Measurements from ENCODE around the gene TMEM212.
A peak's percentile ranks its signal among the peaks of the same experiment; 100 is the strongest.

The TMEM212 gene

DNA sequence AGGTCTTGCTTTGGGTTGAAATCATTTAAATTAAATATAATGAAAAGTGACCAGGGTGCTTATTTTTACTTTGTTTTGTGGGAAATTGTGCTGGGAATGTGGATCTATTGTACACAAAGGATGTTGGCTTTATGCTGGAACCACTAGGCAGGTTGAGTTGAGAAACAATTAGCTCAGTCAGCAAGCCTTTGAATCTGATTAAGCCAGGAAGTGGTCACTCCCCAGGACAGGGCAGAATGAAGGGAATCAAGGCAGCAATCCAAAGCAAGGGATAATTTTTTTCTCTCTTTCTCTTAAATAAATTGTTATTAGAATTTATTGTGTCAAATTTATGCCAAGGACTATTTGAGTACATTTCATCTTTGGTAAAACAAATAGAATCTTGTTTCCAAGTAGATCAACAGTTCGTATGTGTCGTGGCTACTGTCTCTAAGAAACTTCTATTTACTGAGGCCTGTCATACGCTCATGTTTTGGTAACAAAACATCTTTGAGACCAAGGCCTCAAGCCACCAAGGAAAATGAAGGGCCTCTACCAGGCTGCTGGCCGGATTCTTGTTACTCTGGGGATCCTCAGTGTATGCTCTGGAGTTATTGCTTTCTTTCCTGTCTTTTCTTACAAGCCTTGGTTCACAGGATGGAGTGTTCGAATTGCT is at the start of gene TMEM212:
Gene TMEM212 (plus strand): TSS at position 486 of the 655 bp plus-strand sequence. CDS start 35 bp downstream, at position 521.
- no peak within 1 kb of the TSS for H3K4me3 ChIP-seq (ENCODE audit: low read length)
- peak; percentile 33 for DNase-seq (ENCODE audit: low read depth)
- TF ChIP-seq, protein P1, sequence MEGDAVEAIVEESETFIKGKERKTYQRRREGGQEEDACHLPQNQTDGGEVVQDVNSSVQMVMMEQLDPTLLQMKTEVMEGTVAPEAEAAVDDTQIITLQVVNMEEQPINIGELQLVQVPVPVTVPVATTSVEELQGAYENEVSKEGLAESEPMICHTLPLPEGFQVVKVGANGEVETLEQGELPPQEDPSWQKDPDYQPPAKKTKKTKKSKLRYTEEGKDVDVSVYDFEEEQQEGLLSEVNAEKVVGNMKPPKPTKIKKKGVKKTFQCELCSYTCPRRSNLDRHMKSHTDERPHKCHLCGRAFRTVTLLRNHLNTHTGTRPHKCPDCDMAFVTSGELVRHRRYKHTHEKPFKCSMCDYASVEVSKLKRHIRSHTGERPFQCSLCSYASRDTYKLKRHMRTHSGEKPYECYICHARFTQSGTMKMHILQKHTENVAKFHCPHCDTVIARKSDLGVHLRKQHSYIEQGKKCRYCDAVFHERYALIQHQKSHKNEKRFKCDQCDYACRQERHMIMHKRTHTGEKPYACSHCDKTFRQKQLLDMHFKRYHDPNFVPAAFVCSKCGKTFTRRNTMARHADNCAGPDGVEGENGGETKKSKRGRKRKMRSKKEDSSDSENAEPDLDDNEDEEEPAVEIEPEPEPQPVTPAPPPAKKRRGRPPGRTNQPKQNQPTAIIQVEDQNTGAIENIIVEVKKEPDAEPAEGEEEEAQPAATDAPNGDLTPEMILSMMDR (conservative IDR thresholded peaks at IDR 0.05; ENCODE audit: low read depth, low read length), result no peak

DNA sequence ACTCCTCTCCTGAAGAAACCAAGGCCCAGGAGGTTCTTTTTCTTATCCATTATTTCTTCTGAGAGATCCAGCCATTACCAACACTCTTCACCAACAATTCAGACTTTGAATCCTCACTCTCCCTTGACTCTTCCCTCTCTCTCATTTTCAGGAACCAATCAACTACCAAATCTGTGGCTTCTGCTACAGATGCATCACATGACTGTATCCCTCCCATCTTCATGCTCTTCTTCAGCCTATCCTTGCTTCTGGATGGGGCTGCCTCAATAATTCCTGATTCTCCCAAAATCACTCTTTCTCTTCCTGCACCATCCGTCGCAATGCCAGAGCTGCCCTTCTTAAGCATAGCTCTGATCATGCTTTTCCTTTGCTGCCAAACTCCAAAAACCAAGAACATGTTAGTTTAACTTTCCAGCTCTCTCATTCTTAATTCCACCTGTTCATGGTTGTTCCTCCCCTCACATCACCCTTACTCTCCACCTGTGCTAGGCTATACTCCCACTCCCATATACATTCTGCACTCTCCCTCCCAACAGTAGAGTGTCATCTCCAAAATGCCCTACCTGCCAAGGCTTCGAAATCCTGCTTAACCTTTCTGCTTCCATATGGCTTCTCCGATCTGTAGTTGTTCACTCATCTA is 46.4 kb upstream of the TMEM212 start:
- TF ChIP-seq, protein P1 (conservative IDR thresholded peaks at IDR 0.05; ENCODE audit: low read depth, low read length), result no peak
- DNase-seq (ENCODE audit: low read depth), result no peak
- no peak overlapping the region for H3K4me3 ChIP-seq (ENCODE audit: low read length)

DNA sequence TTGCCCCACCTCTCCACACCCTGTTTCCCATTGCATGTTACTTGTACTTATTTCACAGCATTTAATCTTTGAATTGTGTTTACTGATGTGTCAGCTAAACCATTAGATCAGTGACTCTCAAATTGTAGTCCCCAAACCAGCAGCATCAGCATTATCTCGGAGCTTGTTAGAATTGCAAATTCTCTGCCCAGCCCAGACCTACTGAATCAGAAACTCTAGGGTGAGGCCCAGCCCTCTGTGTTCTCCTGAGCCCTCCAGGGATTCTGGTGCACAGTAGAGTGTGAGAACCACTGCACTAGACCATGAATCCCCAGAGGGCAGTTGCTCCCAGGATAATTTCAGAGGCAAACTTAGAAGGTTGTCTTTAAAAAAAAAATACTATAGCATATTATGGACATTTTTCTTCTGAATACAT is 45.9 kb upstream of the TMEM212 start:
- TF ChIP-seq, protein P1 (conservative IDR thresholded peaks at IDR 0.05; ENCODE audit: low read depth, low read length), result no peak
- DNase-seq (ENCODE audit: low read depth), result no peak
- H3K4me3 ChIP-seq (ENCODE audit: low read length), result no peak overlapping the region

DNA sequence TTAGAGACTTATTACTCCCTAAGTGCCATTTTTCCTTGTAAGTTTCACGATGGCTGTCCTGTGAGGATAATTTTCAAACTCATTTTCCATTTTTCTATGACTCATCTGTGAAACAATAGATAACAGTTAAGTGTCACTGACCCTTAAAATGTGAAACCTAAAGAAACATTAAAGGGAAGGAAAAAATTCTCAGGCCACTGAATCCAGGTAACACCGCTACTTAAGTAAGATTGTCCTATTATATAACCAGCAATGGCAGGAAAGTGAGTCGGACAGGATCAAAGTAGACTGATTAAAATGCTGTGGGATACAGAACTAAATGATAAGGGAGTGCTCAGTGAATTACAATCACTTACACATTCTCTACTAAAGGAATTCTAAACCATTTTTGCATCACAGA is 45.3 kb upstream of the TMEM212 start:
- DNase-seq (ENCODE audit: low read depth), result no peak
- TF ChIP-seq, protein P1 (conservative IDR thresholded peaks at IDR 0.05; ENCODE audit: low read depth, low read length), result no peak
- H3K4me3 ChIP-seq (ENCODE audit: low read length), result no peak overlapping the region

DNA sequence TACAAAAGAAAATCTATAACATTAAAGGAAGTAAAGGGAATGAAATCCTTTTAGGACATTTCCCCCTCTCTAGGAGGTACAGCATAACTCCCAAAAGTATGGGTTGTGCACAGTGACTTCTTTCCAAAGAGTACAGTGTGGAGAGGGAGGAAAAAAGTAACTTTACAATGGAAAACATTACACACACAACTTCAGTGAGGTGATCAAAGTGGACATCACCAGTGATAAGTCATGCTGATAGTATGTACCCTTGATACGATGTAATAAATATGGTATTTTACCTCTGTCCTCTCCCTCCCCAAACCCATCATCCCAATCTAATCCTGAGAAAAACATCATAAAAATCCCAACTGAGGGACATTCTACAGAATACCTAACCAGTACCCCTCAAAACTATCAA is 43.6 kb upstream of the TMEM212 start:
- TF ChIP-seq, protein P1 (conservative IDR thresholded peaks at IDR 0.05; ENCODE audit: low read depth, low read length), result no peak
- no peak for DNase-seq (ENCODE audit: low read depth)
- H3K4me3 ChIP-seq (ENCODE audit: low read length), result no peak overlapping the region

DNA sequence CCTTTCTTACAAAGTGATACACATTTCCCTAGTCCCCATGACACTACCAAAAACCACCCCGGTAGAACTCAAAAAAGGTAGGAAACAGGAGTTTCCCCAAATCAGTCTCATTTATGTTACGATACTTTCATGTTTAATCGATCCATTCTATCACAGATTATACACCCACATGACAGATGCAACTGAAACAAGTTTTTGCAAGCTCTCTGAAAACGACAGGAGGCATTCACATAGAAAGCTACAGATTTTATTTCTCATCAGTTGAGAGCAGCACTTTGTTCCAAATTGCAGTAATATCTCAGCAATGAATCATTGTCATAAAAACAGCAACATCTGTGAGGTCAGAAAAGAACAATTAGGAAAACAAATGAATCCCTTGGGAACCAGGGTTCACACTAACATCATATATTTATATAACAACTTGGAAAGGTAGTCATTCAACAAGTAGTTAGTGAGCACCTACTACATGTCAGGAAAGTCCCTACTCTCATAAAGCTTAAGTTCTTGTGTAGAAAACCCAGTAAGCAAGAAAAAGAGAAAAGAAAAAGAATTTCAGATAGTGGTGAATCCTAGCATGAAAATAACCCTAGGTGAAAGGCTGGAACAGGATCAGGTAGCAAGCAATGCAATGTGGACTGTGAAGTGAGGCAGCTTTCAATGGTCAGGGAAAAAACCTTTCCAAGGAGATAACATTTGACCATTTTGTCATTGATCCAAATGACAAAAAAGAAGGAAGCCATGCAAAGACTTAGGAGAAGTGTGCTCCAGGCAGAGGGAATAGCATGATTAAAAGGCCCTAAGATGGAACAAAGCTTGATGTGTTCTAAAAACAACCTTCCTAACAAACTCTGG is 41.2 kb upstream of the TMEM212 start:
- DNase-seq (ENCODE audit: low read depth), result peak; percentile 69
- TF ChIP-seq, protein P1 (conservative IDR thresholded peaks at IDR 0.05; ENCODE audit: low read depth, low read length), result no peak
- no peak overlapping the region for H3K4me3 ChIP-seq (ENCODE audit: low read length)

All from retinal pigment epithelial cell (primary cell).